Suprapubic skin (tissue), 4 donors: Measurements from ENCODE around the gene CDO1. TPM values are rescaled to one million over a fixed set of nuclear protein-coding genes. Genes with fewer than 3 reads are reported as not detected.

Source experiments
- DNase-seq, 2 donors: peaks; one replicate each; pipeline ENCODE4 v3.0.0-alpha.2; 2019; ENCODE audit warnings: low spot score in 2 of 2
- H3K27ac ChIP-seq: fragments of 200-600 bp; sonication (generic); one replicate; pipeline ENCODE4 v1.5.1; 2019
- H3K27me3 ChIP-seq: fragments of 200-600 bp; sonication (generic); one replicate; pipeline ENCODE4 v1.5.1; 2019
- H3K36me3 ChIP-seq: fragments of 200-600 bp; sonication (generic); one replicate; pipeline ENCODE4 v1.5.1; 2019
- H3K4me1 ChIP-seq: fragments of 200-600 bp; sonication (generic); one replicate; pipeline ENCODE4 v1.5.1; 2019
- H3K4me3 ChIP-seq: fragments of 200-600 bp; sonication (generic); one replicate; pipeline ENCODE4 v1.5.1; 2019; ENCODE audit warnings: mild to moderate bottlenecking
- H3K9me3 ChIP-seq: fragments of 200-600 bp; sonication (generic); one replicate; pipeline ENCODE4 v1.5.1; 2019
- EP300 ChIP-seq: sonication (generic); formaldehyde crosslinking; IDR thresholded peaks from one replicate; pipeline ENCODE4 v1.6.1; 2017; ENCODE audit warnings: antibody characterized with exemption
- POLR2A ChIP-seq, 2 donors: fragments of 450-650 bp; IDR thresholded peaks; one replicate each; pipeline ENCODE4 v1.6.1; 2017; ENCODE audit warnings: antibody characterized with exemption in 2 of 2, mild to moderate bottlenecking in 2 of 2, moderate library complexity in 2 of 2
- POLR2AphosphoS5 ChIP-seq, 3 donors: sonication (generic); formaldehyde crosslinking; IDR thresholded peaks; one replicate each; pipeline ENCODE4 v1.6.1; 2017; ENCODE audit warnings: antibody characterized with exemption in 3 of 3
- WGBS: methylation state at CpG from one replicate; pipeline ENCODE4 v1.1.5; 2018; 5-methylcytosine and 5-hydroxymethylcytosine counted together
- total RNA-seq, 4 donors: library from RNA; depleted of rRNA; stranded (reverse); fragments of >200 nt; gene quantifications; one replicate each; pipeline ENCODE4 v1.1.0, GENCODE V29; 2016
- TF ChIP-seq, protein P1 (sequence below), 2 donors: fragments of 200-600 bp in 1 of 2; fragments of 450-650 bp in 1 of 2; sonication (generic) in 1 of 2; IDR thresholded peaks; one replicate each; pipeline ENCODE4 v1.5.1; 2016 to 2019; ENCODE audit warnings: antibody characterized with exemption in 2 of 2, mild to moderate bottlenecking in 1 of 2, moderate library complexity in 1 of 2

The CDO1 gene
- total RNA-seq, 4 donors from 2014 or later = 2.6 to 6.0 (median 4.4) TPM

DNA sequence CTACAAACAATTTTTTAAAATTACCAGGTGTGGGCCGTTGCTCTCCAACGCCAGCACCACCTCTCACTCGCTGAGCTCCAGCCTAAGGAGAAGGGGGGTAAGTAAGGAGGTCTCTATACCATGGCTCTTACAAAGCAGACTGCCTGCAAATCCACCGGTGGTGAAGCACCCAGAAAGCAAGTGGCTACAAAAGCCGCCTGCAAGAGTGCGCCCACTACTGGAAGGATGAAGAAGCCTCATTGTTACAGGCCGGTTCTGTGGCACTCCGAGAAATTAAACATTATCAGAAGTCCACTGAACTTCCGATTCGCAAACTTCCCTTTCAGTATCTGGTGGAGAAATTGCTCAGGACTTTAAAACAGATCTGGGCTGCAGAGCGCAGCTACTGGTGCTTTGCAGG, 46.0 kb downstream of the CDO1 start:
- Histone ChIP-seq H3K4me1 (no peaks in the 10 kb centered on the region), H3K27me3 (no peaks in the 10 kb centered on the region), H3K36me3 (no peaks in the 10 kb centered on the region), H3K9me3 (no peaks in the 10 kb centered on the region), H3K4me3 (no peak overlapping the region), H3K27ac (no peak overlapping the region)
- TF ChIP-seq POLR2AphosphoS5 (IDR thresholded peaks at IDR 0.05) (no peak), POLR2A (IDR thresholded peaks at IDR 0.05) (no peak), EP300 (no peak)
- TF ChIP-seq, protein P1, sequence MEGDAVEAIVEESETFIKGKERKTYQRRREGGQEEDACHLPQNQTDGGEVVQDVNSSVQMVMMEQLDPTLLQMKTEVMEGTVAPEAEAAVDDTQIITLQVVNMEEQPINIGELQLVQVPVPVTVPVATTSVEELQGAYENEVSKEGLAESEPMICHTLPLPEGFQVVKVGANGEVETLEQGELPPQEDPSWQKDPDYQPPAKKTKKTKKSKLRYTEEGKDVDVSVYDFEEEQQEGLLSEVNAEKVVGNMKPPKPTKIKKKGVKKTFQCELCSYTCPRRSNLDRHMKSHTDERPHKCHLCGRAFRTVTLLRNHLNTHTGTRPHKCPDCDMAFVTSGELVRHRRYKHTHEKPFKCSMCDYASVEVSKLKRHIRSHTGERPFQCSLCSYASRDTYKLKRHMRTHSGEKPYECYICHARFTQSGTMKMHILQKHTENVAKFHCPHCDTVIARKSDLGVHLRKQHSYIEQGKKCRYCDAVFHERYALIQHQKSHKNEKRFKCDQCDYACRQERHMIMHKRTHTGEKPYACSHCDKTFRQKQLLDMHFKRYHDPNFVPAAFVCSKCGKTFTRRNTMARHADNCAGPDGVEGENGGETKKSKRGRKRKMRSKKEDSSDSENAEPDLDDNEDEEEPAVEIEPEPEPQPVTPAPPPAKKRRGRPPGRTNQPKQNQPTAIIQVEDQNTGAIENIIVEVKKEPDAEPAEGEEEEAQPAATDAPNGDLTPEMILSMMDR (IDR thresholded peaks at IDR 0.05) = no peak
- no peak for DNase-seq
- 82% methylated on average over 11 of the region's 11 CpGs for WGBS

DNA sequence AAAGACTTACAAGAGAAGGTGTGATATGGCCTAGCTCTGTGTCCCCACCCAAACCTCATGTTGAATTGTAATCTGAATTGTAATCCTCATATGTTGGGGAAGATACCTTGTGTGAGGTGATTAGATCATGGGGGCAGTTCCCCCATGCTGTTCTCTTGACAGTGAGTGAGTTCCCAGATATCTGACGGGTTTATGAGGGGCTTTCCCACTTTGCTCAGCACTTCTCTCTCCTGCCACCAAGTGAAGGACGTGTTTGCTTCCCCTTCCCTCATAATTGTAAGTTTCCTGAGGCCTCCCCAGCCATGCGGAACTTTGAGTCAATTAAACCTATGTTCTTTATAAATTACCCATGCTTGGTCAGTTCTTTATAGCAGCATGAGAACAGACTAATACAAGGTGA, 49.0 kb downstream of the CDO1 start:
- no peaks in the 10 kb centered on the region for H3K4me1 ChIP-seq
- no peak for DNase-seq
- no peak overlapping the region for H3K4me3 ChIP-seq
- WGBS = 90% methylated on average over 3 of the region's 3 CpGs
- H3K9me3 ChIP-seq = no peaks in the 10 kb centered on the region
- no peaks in the 10 kb centered on the region for H3K36me3 ChIP-seq
- H3K27me3 ChIP-seq = no peaks in the 10 kb centered on the region
- no peak for TF ChIP-seq POLR2A (IDR thresholded peaks at IDR 0.05)
- TF ChIP-seq EP300 = no peak
- TF ChIP-seq, protein P1 (IDR thresholded peaks at IDR 0.05) = no peak
- TF ChIP-seq POLR2AphosphoS5 (IDR thresholded peaks at IDR 0.05) = no peak
- no peak overlapping the region for H3K27ac ChIP-seq

DNA sequence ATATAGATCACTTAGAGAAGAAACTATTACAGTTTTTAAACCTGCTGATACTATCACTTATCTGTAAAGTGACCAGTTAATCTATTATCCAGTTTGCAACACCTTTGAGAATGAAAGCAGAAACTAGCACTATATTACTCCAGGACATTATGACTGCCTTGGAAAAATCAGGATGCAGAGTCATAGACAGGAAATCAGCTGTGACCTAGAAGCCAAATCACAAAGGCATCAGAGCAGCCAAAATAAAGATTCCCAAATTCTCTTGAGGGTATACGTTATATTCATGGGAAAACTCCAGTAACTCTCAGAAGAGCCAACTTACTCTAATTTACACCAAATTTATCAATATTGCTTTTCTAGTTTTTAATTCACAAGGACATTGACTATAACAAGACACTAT, 49.9 kb downstream of the CDO1 start:
- TF ChIP-seq EP300 (no peak), POLR2AphosphoS5 (IDR thresholded peaks at IDR 0.05) (no peak), POLR2A (IDR thresholded peaks at IDR 0.05) (no peak)
- TF ChIP-seq, protein P1 (IDR thresholded peaks at IDR 0.05) = no peak
- Histone ChIP-seq H3K4me1 (no peaks in the 10 kb centered on the region), H3K9me3 (no peaks in the 10 kb centered on the region), H3K36me3 (no peaks in the 10 kb centered on the region), H3K27ac (no peak overlapping the region), H3K27me3 (no peaks in the 10 kb centered on the region), H3K4me3 (no peak overlapping the region)
- WGBS = 84% methylated on average over 1 of the region's 1 CpG
- DNase-seq = no peak

DNA sequence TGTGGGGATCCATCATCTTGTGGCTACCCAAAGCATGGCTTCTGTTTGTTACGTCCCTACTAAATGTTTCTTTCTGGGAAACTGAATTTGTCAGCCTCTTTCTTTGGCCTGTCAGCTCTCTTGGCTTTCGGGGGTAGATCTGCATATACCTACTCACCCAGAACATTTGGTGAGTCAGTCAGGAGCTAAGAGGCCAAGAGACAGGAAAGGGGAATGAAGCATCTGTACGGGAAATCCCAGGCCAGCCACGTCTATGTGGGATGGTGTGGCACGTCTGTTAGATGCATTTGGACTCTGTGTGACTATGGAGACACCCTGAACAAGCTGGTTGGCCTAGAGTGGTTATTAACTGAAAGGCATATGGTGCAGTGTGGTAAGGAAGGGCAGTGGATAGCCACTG, 58.1 kb downstream of the CDO1 start:
- Histone ChIP-seq H3K27ac (no peak overlapping the region), H3K27me3 (no peaks in the 10 kb centered on the region), H3K36me3 (no peaks in the 10 kb centered on the region), H3K4me1 (no peaks in the 10 kb centered on the region), H3K9me3 (no peaks in the 10 kb centered on the region), H3K4me3 (no peak overlapping the region)
- TF ChIP-seq, protein P1 (IDR thresholded peaks at IDR 0.05) = no peak
- TF ChIP-seq POLR2A (IDR thresholded peaks at IDR 0.05) (no peak), EP300 (no peak), POLR2AphosphoS5 (IDR thresholded peaks at IDR 0.05) (no peak)
- no peak for DNase-seq
- 73% methylated on average over 5 of the region's 5 CpGs for WGBS

DNA sequence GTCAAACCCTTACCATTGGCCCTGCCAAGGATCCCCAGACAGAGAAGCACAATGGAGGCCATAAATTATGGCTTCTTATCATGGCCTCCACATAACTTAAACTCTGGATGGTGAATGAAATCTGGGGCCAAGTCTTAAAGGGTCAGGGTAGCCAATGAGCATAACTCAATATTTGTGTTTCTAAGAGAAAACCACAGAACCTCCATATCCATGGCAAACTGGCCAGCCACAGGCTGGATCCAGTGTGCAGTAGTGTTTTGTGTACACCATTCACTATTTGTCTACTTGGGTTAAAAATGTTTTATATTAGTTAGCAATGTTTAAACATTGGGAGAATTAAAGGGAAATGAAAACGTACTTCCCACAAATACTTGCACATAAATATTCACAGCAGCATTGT, 60.8 kb downstream of the CDO1 start:
- no peak overlapping the region for H3K4me3 ChIP-seq
- no peaks in the 10 kb centered on the region for H3K27me3 ChIP-seq
- no peak for DNase-seq
- no peak overlapping the region for H3K27ac ChIP-seq
- H3K9me3 ChIP-seq = no peaks in the 10 kb centered on the region
- TF ChIP-seq POLR2A (IDR thresholded peaks at IDR 0.05) = no peak
- TF ChIP-seq, protein P1 (IDR thresholded peaks at IDR 0.05) = no peak
- no peak for TF ChIP-seq POLR2AphosphoS5 (IDR thresholded peaks at IDR 0.05)
- TF ChIP-seq EP300 = no peak
- H3K36me3 ChIP-seq = no peaks in the 10 kb centered on the region
- H3K4me1 ChIP-seq = no peaks in the 10 kb centered on the region
- 84% methylated on average over 1 of the region's 1 CpG for WGBS

Other genes with a start within 250 kb of the CDO1 start
- under 1 TPM in 2 of 4 donors, not detected in 2; 0.25 to 0.48 TPM for gene TICAM2, start 214.2 kb downstream of the CDO1 start, total RNA-seq
- 10 to 100 TPM; 57.7 to 83.4 (median 71.7) TPM for gene TMED7, start 190.6 kb downstream of the CDO1 start, total RNA-seq
- gene ATG12, start 24.9 kb upstream of the CDO1 start, total RNA-seq = 10 to 100 TPM; 22.8 to 52.5 (median 24.7) TPM
- gene AP3S1, start 25.3 kb upstream of the CDO1 start, total RNA-seq = 100 to 1,000 TPM in 2 of 4 donors, 10 to 100 TPM in 2; 34.9 to 115 (median 70.3) TPM
- gene LVRN, start 145.8 kb upstream of the CDO1 start, total RNA-seq = 1 to 10 TPM in 2 of 4 donors, under 1 TPM in 2; 0.23 to 3.7 (median 0.99) TPM
- not detected for gene ARL14EPL, start 215.8 kb upstream of the CDO1 start, total RNA-seq